ENCODE results near the gene ZPR1.

The ZPR1 gene

DNA sequence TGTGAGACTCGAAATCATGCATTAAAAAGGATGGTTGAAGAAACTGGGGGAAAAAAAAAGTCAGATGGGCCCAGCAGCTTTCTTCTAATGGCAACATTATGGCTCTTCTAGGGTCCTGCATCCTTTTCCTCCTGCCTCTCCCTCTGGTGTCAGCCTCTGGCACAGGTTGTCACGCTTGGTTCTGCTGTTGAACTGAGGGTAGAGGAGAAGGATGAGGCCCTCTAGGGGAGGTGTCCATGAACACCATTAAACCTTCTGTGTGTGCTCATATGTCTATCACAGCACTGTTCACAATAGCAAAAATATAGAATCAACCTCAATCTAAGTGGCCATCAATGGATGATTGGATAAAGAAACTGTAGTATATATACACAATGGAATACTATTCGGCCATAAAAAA lies 51.1 kb downstream of the ZPR1 start:
- Mint-ChIP-seq H3K27ac (no peak overlapping the region), H3K36me3 (no peaks in the 10 kb centered on the region), H3K27me3 (no peaks in the 10 kb centered on the region), H3K4me3 (no peak overlapping the region), H3K9me3 (no peaks in the 10 kb centered on the region), H3K4me1 (peaks cover 3% of the 10 kb centered on the region)
- CTCF ChIA-PET: no interaction called here
- no peak for DNase-seq

DNA sequence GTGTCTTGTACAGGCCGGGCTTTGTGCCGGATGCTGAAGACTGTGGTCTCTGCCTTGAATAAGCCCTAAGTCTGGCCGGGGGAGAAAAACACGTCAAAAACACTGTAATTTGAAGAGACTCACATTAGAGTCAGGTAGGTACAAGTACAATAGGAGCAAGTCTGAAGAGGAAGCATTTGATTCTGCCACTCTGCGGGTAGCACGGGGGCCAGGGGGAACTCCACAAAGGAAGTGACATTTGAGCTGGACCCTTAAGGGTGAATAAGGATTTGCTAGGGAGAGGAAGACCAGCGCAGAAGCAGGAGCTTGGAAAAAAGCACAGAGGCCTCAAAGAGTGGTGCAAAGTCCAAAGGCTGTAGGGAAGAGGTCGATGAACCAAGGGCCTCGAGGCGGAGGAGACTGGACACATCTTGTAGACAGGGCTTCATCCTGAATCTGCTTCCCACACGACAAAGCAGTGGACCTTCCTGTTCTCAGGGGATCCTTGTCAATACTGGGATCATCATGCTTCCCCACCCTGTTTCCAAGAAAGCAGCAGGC lies 53.8 kb downstream of the ZPR1 start:
- Mint-ChIP-seq H3K4me1 (peaks cover 3% of the 10 kb centered on the region), H3K9me3 (no peaks in the 10 kb centered on the region), H3K27me3 (peaks cover 8% of the 10 kb centered on the region), H3K36me3 (no peaks in the 10 kb centered on the region), H3K4me3 (no peak overlapping the region), H3K27ac (no peak overlapping the region)
- no peak for DNase-seq
- CTCF ChIA-PET: interaction anchor here (0.9 to 4.5 kb wide), 9 partner anchors 9 to 491 kb away, joined by 3 to 32 read pairs (median 6); no protein-coding TSS in a partner anchor

DNA sequence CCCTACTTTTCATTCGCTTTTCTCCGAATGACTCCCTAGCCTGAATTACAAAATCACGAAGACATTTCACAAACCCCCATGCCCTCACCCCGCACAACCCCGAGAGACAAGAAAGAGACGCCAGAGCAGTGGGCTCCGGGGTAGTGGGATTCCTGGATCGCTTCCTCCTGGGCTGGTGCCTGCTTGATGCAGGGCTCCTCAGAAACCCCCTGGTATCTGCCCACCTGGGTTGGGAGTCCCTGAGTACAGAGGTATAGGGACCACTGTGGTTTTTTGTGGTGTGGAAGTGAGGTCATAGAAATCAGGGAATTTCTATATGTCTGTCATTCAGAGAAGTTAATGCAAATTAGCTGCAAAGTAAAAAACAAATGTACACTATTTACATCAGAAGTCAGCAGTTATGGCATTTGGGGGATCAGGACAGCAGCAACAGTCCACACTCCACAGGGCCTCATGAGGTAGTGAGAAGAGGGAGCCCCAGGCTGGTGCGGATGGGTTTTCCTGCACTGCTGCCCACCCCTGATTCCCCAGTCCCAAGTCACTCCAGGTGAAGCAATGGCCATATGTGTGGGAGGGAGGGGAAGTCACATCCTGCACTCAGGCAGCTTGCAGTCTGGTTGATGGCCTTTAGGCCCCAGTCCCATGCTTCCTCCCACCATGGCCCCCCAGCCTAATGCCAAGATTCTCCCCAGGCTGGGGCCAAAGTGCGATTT lies 54.6 kb downstream of the ZPR1 start:
- DNase-seq: no peak
- CTCF ChIA-PET: interaction anchor here (0.6 to 4.5 kb wide), 18 partner anchors 10 to 492 kb away, joined by 3 to 32 read pairs (median 4); partner anchors contain the start of genes APOA1 and APOA5
- H3K4me1 Mint-ChIP-seq: peaks cover 3% of the 10 kb centered on the region
- peaks cover 11% of the 10 kb centered on the region for H3K27me3 Mint-ChIP-seq
- no peaks in the 10 kb centered on the region for H3K36me3 Mint-ChIP-seq
- H3K27ac Mint-ChIP-seq: no peak overlapping the region
- H3K9me3 Mint-ChIP-seq: no peaks in the 10 kb centered on the region
- H3K4me3 Mint-ChIP-seq: no peak overlapping the region

DNA sequence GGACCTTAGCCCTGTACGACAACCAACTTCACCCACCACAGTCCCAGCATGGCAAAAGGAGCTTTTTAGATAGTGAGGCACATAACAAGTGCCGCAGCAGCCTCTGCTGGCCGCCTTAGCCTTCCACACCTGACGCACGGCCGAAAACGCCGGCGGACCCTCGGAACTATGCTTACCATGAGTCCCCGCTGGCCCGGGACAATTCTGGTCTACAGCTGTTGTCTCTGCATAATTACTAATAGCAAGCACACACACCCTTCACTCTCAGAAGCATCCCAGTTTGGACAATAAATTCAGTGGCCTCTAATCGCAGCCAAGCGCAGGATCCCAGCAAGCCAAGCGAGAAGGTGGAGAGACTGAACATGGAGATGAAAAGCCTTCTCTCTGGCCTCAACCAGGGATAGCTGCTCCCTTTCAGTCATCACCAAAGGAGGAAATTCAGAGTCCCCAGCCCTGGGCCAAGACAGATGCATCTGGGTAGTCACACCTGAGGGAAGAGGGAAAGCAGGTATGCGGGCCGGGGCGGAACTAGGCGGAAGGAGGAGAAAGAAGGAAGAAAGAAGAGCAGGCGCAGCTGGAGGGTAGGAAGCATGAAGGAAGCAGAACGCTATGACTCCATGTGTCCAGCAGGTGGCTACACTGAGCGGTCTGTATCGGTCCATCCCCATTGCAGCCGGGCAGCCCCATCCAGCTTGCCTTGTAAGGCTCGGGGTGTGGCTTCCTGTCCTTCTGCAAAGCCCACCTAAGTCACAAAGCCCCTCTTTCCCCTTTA lies 55.4 kb downstream of the ZPR1 start:
- no peak overlapping the region for H3K27ac Mint-ChIP-seq

DNA sequence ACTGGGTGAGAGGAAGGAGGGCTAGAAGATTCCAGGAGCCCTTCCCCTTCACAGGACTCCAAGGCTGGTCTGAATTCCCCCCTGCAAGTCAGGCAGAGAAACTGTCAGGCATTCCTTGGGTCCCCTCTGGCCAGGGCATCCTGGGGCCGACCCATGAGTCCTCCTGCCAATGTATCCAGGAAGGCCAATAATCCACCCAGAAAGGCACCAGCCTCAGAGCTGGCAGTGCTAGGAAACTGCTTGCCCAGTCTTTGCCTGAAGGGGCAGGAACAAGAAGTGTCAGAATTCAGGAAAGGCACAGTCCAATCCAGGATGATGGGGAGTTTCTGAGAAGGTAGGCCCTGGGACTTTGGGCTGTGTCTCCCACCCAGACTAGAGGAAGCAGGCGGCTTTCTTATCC lies 56.0 kb downstream of the ZPR1 start:
- no peak overlapping the region for H3K27ac Mint-ChIP-seq
- peaks cover 3% of the 10 kb centered on the region for H3K4me1 Mint-ChIP-seq
- no peaks in the 10 kb centered on the region for H3K36me3 Mint-ChIP-seq
- H3K27me3 Mint-ChIP-seq: peaks cover 14% of the 10 kb centered on the region
- H3K4me3 Mint-ChIP-seq: no peak overlapping the region
- CTCF ChIA-PET: interaction anchor here (0.7 to 4.5 kb wide), 11 partner anchors 9 to 408 kb away, joined by 3 to 32 read pairs (median 6); partner anchors contain the start of genes APOA1 and APOA5
- H3K9me3 Mint-ChIP-seq: no peaks in the 10 kb centered on the region
- no peak for DNase-seq

More for the DNA sequence above, 55.4 kb downstream of the ZPR1 start:
- peaks cover 3% of the 10 kb centered on the region for H3K4me1 Mint-ChIP-seq
- H3K27me3 Mint-ChIP-seq: peaks cover 11% of the 10 kb centered on the region
- no peaks in the 10 kb centered on the region for H3K36me3 Mint-ChIP-seq
- DNase-seq: peak; percentile 72
- H3K4me3 Mint-ChIP-seq: no peak overlapping the region
- CTCF ChIA-PET: interaction anchor here (0.6 to 4.5 kb wide), 20 partner anchors 8 to 486 kb away, joined by 3 to 32 read pairs (median 3); partner anchors contain the start of genes APOA1 and APOA5
- H3K9me3 Mint-ChIP-seq: no peaks in the 10 kb centered on the region

DNA sequence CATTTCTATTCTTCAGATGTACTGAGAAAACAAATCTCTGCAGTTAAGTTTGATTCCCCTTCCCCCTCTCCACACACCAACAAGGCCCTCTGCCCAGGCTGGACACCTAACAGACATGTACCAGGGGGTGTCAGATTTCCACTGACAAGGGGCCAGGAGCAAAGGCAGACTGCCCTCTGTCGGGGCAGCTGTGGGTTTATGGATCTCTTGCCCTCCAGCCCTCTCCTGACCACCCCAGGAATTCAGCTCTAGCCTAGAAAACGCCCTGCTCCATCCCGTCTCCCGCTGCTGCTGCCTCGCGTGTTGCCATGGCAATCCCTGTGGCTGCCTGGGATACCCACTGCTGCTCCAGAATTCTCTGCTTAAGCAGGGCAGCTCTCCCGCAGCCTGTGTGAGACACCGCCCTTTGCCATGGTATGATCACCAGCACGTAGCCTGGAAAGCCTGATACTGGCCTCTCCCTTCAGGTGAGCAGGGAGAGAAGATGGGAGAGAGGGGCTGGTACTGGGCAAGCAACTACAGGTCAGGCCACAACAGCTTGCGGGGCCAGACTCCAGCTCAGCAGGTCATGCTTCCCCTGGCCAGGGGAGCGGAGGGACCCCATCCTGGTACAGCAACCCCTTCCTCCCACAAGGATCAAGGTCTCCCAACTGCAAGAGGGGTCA lies 56.6 kb downstream of the ZPR1 start:
- peaks cover 3% of the 10 kb centered on the region for H3K4me1 Mint-ChIP-seq
- no peaks in the 10 kb centered on the region for H3K9me3 Mint-ChIP-seq
- peaks cover 17% of the 10 kb centered on the region for H3K27me3 Mint-ChIP-seq
- H3K4me3 Mint-ChIP-seq: no peak overlapping the region
- DNase-seq: no peak
- H3K27ac Mint-ChIP-seq: no peak overlapping the region
- no peaks in the 10 kb centered on the region for H3K36me3 Mint-ChIP-seq
- CTCF ChIA-PET: interaction anchor here (1.9 to 4.5 kb wide), 3 partner anchors 12 to 105 kb away, joined by 17 to 32 read pairs (median 21); partner anchors contain the start of gene APOA1

DNA sequence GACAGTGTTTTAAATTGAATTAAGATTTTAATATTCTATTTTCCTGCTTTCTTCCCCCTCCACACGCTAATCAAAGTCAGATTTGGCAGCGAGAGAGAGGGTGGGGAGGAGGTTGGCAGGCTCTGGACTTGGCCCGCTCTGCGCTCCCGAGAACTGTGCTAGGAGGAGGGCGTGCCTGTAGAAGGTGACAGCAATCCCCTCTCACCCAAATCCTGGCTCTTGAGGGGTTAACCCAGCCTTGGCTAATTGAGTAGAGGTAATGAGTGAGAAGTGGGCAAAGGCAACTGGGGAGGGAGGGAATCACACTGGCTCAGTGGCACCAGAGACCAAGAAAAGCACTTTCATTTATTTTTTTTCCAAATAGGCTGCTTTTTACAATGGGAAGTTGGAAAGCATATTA lies 57.2 kb downstream of the ZPR1 start:
- DNase-seq: no peak
- Mint-ChIP-seq H3K9me3 (no peaks in the 10 kb centered on the region), H3K27ac (no peak overlapping the region), H3K4me3 (no peak overlapping the region), H3K27me3 (peaks cover 17% of the 10 kb centered on the region), H3K36me3 (no peaks in the 10 kb centered on the region), H3K4me1 (peaks cover 3% of the 10 kb centered on the region)
- CTCF ChIA-PET: interaction anchor here (1.2 to 4.5 kb wide), 3 partner anchors 13 to 375 kb away, joined by 3 to 32 read pairs (median 17); no protein-coding TSS in a partner anchor

DNA sequence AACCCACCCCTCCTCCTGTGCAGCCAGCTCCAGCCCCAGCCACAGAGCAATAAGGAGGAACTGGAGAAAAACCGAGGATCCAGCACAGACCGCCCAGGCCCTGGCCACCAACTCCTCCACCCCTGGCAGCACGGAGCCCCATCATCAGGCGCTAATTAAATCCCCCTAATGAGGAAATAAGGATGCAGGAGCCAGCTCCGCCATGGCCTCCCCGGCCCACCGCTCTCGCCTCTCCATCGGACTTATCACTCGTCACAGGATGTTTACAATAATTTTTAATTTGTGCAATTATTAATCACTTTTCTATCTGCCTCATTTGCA lies 57.6 kb downstream of the ZPR1 start:
- Mint-ChIP-seq H3K9me3 (no peaks in the 10 kb centered on the region), H3K4me1 (peaks cover 3% of the 10 kb centered on the region), H3K27ac (no peak overlapping the region), H3K27me3 (peaks cover 17% of the 10 kb centered on the region), H3K4me3 (no peak overlapping the region), H3K36me3 (no peaks in the 10 kb centered on the region)
- CTCF ChIA-PET: interaction anchor here (1.2 to 2.2 kb wide), 2 partner anchors 106 to 376 kb away, joined by 3 to 9 read pairs; no protein-coding TSS in a partner anchor
- DNase-seq: no peak

DNA sequence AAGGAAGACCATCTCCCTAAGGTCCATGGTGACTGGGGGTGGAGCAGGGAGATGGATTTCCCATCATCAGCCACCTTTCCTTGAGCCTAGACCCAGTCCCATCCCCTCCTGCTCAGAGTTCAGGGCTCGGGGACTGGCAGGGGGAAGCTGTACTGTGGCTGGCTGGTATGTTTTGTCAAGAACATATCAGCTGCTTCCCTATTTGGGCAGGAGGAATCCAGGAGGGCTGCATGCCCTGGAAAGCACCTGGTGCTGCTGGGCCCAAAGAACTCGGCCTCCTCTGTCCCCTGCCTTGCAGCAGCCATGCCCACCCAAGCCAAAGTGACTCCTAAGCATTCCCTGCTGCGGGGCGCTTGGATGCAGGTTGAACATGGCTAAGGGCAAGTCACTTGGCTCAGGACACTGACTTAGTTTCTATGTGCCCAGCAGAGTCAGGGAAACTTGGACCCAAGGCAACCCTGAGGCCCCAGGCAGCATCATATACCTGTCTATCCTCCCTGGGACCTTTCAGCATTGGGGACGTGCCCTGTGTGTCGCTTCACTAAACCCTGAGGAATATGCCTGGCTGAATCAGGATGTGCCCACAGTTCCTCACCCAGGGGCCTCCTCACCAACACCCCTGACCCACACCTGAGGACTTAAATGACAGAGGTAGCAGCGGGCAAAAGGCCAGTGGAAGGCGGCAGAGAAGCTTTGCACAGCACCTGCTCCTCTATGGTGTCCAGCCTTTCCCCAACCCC lies 58.2 kb downstream of the ZPR1 start:
- CTCF ChIA-PET: interaction anchor here (1.2 to 2.2 kb wide), 2 partner anchors 106 to 376 kb away, joined by 3 to 9 read pairs; no protein-coding TSS in a partner anchor
- no peaks in the 10 kb centered on the region for H3K9me3 Mint-ChIP-seq
- DNase-seq: no peak
- peaks cover 19% of the 10 kb centered on the region for H3K27me3 Mint-ChIP-seq
- H3K27ac Mint-ChIP-seq: no peak overlapping the region
- H3K4me3 Mint-ChIP-seq: no peak overlapping the region
- H3K36me3 Mint-ChIP-seq: no peaks in the 10 kb centered on the region
- H3K4me1 Mint-ChIP-seq: peaks cover 3% of the 10 kb centered on the region

DNA sequence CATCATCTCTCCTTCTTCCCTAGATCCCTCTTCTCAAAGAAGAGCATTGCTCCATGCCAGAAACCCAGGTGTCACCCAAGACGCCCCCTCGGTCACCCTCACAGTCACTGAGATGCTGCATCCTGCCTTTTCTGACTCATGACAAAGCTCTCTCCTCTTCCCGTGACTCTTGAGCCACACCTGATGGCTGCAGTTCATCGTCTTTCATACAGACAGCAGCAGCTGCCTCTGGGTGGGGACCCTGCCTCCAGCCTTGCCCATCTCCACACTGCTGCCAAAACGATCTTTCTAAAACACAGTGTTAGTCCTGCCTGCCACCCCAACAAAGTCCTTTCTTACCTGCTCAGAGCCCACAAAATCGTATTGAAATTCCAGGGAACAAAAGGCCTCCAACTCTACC lies 59.8 kb downstream of the ZPR1 start:
- CTCF ChIA-PET: interaction anchor here (0.5 kb wide), 1 partner anchor 502 kb away, joined by 3 read pairs; no protein-coding TSS in a partner anchor
- no peak overlapping the region for H3K4me3 Mint-ChIP-seq

DNA sequence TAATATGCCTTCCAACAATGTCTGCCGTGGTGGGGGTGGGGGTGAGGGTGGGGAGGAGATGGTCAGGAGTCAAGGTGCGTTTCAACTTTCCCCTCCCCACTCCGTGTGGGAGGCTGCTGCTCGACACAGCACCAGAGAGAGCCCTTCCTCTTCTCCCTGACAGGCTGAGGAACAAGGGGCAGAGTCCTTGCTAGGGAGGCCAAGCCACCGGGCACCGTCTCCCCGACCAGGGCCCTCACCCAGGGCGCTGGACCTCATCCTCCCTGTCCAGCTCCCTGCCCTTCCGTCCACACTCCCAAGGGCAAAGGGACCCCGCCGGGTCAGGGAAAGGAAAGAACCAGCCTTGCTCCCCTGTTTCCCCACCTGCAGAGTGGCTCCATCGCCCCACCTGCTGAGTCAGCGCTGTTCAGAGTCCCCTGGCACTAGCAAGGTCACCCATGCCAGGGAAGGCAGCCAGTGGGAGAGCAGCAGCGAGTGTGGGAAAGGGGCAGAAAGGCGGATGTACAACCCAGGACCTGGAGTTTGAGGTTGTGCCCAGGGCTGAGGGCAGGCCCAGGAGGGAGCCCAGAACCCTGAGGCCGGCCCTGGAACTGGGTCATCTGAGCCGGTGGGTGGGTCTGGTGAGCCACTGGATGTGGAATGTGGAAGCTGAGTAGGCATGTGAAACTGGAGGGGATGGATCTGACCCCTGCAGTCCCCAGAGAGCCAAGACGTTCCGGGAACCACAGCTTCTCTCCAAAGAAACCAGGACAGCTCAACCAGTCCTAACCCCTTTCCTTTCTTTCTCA lies 62.2 kb downstream of the ZPR1 start:
- H3K27me3 Mint-ChIP-seq: peaks cover 22% of the 10 kb centered on the region
- CTCF ChIA-PET: no interaction called here
- H3K27ac Mint-ChIP-seq: no peak overlapping the region
- H3K9me3 Mint-ChIP-seq: no peaks in the 10 kb centered on the region
- no peaks in the 10 kb centered on the region for H3K4me1 Mint-ChIP-seq
- no peak overlapping the region for H3K4me3 Mint-ChIP-seq
- DNase-seq: no peak
- no peaks in the 10 kb centered on the region for H3K36me3 Mint-ChIP-seq

More for the DNA sequence above, 59.8 kb downstream of the ZPR1 start:
- Mint-ChIP-seq H3K9me3 (no peaks in the 10 kb centered on the region), H3K27me3 (peaks cover 26% of the 10 kb centered on the region), H3K4me1 (peaks cover 3% of the 10 kb centered on the region), H3K27ac (no peak overlapping the region), H3K36me3 (no peaks in the 10 kb centered on the region)
- DNase-seq: no peak

DNA sequence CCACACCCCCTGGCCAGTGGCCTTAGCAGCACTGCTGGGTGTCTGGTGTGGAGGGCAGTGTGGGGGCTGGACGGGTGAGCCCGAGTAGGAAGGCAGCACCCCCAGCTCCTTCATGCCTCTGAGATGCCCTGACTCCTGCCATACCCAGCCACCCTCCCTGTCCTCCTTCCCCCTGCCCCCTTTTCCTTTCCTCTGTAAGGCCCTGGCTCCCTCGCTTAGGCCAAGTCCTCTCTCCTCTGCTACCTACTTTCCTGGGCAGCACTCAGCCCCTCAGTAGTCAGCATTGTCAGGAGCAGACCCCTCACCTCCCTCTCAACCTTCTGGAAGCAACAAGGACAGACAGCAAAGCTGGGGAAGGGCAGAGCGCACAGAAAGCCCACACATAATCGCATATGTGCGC lies 63.0 kb downstream of the ZPR1 start:
- Mint-ChIP-seq H3K36me3 (no peaks in the 10 kb centered on the region), H3K9me3 (no peaks in the 10 kb centered on the region), H3K27me3 (peaks cover 22% of the 10 kb centered on the region), H3K27ac (no peak overlapping the region), H3K4me3 (no peak overlapping the region), H3K4me1 (no peaks in the 10 kb centered on the region)
- CTCF ChIA-PET: no interaction called here
- no peak for DNase-seq
